K562 (cell line): ENCODE results near the gene AJUBA. TPM values are rescaled to one million over a fixed set of nuclear protein-coding genes. Genes with fewer than 3 reads are reported as not detected.
A peak's percentile ranks its signal among the peaks of the same experiment; 100 is the strongest.

ENCODE experiments used
- DEAF1 ChIP-seq: fragments of 450-650 bp; formaldehyde crosslinking; IDR thresholded peaks from 2 replicates; pipeline ENCODE4 v1.4.0; 2020; ENCODE audit warnings: mild to moderate bottlenecking, moderate library complexity
- E2F5 ChIP-seq: sonication (generic); formaldehyde crosslinking; IDR thresholded peaks from 2 replicates; pipeline ENCODE4 v1.8.0; 2022; ENCODE audit warnings: mild to moderate bottlenecking, missing genetic modification reagents
- ELF2 ChIP-seq: fragments of 250-450 bp; sonication (Bioruptor Pico); IDR thresholded peaks from 2 replicates; pipeline ENCODE4 v1.5.0; 2021; ENCODE audit warnings: mild to moderate bottlenecking
- HDAC1 ChIP-seq, 2 experiments: fragments of 450-650 bp; IDR thresholded peaks; 2 replicates each; pipeline ENCODE4 v1.6.1; 2016 to 2017; ENCODE audit warnings: inconsistent platforms in 1 of 2, mild to moderate bottlenecking in 1 of 2, moderate library complexity in 1 of 2
- HNRNPL ChIP-seq: fragments of 200-400 bp; formaldehyde crosslinking; IDR thresholded peaks from 2 replicates; pipeline ENCODE4 v1.6.1; 2017; ENCODE audit warnings: low read depth, mild to moderate bottlenecking, low read length
- L3MBTL2 ChIP-seq: fragments of 450-650 bp; IDR thresholded peaks from 2 replicates; pipeline ENCODE4 v1.6.1; 2016; ENCODE audit warnings: mild to moderate bottlenecking, moderate library complexity
- RB1 ChIP-seq: fragments of 450-650 bp; IDR thresholded peaks from 2 replicates; pipeline ENCODE4 v1.6.1; 2017; ENCODE audit warnings: low read depth, mild to moderate bottlenecking
- REST ChIP-seq, 2 experiments: fragments of 450-650 bp; formaldehyde crosslinking in 1 of 2; IDR thresholded peaks; 2 replicates each; pipeline versions ENCODE4 v1.4.0 to v1.6.1; 2014 to 2020; ENCODE audit warnings: mild to moderate bottlenecking in 2 of 2, borderline replicate concordance in 1 of 2, low read depth in 1 of 2
- RREB1 ChIP-seq: fragments of 250-450 bp; sonication (Bioruptor Pico); IDR thresholded peaks from 2 replicates; pipeline ENCODE4 v1.4.0; 2020
- polyA plus RNA-seq, 8 experiments: library from polyadenylated mRNA; depleted of rRNA in 4 of 8; stranded (reverse) in 5 of 8; unstranded in 3 of 8; fragments of >200 nt; fragmentation: Nextera tagmentation in 2 of 8; fragmentation: Illumina TruSeq in 1 of 8; extraction: Ambion mirVana in 2 of 8; extraction: Trizol in 1 of 8; gene quantifications; 2 replicates each; pipeline versions ENCODE4 v1.2.1 to v1.2.3, GENCODE V29; 2011 to 2014; ENCODE audit warnings: inconsistent platforms in 1 of 8, missing spikeins in 1 of 8
- total RNA-seq, 7 experiments: library from RNA; depleted of rRNA in 6 of 7; stranded (reverse); fragments of >200 nt in 6 of 7; fragmentation: Illumina TruSeq in 2 of 7; extraction: Trizol in 2 of 7; gene quantifications; 2 replicates each; pipeline versions ENCODE4 v1.2.1 to v1.2.3, GENCODE V29; 2011 to 2021; ENCODE audit warnings: low replicate concordance in 1 of 7

AJUBA gene
- total and polyA plus RNA-seq, 9 of the 15 experiments (the other 6 are each of a cell fraction or from before 2014, with no cell fraction given) = 0.73 to 4.7 (median 2.8) TPM

GRCh38 chr14:23006544-23007419 is 24.4 kb upstream of the AJUBA start (continued):
- TF ChIP-seq L3MBTL2 (peak; percentile 95), HNRNPL (peak; percentile 58; the same call in 1 of the 2 replicates), REST (IDR thresholded peaks at IDR 0.05; ENCODE audit: borderline replicate concordance) (no peak), REST (CRISPR knock-in tag; IDR thresholded peaks at IDR 0.05; ENCODE audit: low read depth) (0 out of 2 replicates have a peak, but pooled peaks have one; percentile 36), RREB1 (CRISPR knock-in tag) (0 out of 2 replicates have a peak, but pooled peaks have one; percentile 52), RB1 (peak; percentile 94), ELF2 (CRISPR knock-in tag) (no peak), E2F5 (CRISPR knock-in tag) (0 out of 2 replicates have a peak, but pooled peaks have one; percentile 66), DEAF1 (CRISPR knock-in tag) (no peak), HDAC1 (IDR thresholded peaks at IDR 0.05) (peak in 1 of 2 experiments; percentile 66; a peak in 1 of 4 replicates)
